ENCODE measurements around the gene SYTL3. TPM values are rescaled to one million over a fixed set of nuclear protein-coding genes. Genes with fewer than 3 reads are reported as not detected.

Gene SYTL3
- polyA plus RNA-seq, 1 of the 3 experiments (the other 2 are of a cell fraction), result 2.3 TPM

GRCh38 chr6:158714706-158715105 lies 64.9 kb downstream of the SYTL3 start:
- Histone ChIP-seq H2AFZ (ENCODE audit: low read depth) (no peak overlapping the region), H3K79me2 (ENCODE audit: insufficient read depth) (no peaks in the 10 kb centered on the region), H3K27me3 (ENCODE audit: insufficient read depth) (no peaks in the 10 kb centered on the region), H3K36me3 (replicated peaks in 1 of 2; ENCODE audit: control insufficient read depth in 1 of 2, insufficient read depth in 2 of 2, low read length in 1 of 2) (no peaks in the 10 kb centered on the region), H3K4me3 (ENCODE audit: low read depth in 2 of 2, low read length in 1 of 2) (no peak overlapping the region), H3K4me1 (ENCODE audit: control insufficient read depth in 1 of 2, insufficient read depth in 2 of 2, low read depth in 1 of 2, low read length in 1 of 2) (peaks cover 0 to 2% of the 10 kb centered on the region in 2 experiments; a peak in 1 of 4 replicates), H3K9me3 (no peaks in the 10 kb centered on the region), H3K9ac (no peak overlapping the region), H3F3A (replicated peaks; ENCODE audit: insufficient read depth) (no peaks in the 10 kb centered on the region), H3K4me2 (no peak overlapping the region), H4K20me1 (ENCODE audit: insufficient read depth) (no peaks in the 10 kb centered on the region), H3K27ac (ENCODE audit: low read depth in 2 of 2, low read length in 1 of 2) (no peak overlapping the region), H3K9me2 (no peaks in the 10 kb centered on the region)
- ChIA-PET CTCF (interaction anchor here (0.9 to 2.4 kb wide), 5 partner anchors 8 to 494 kb away, joined by 3 to 15 read pairs (median 5); no protein-coding TSS in a partner anchor), POLR2A (no interaction called here)
- no peak for DNase-seq
- WGBS (ENCODE audit: low lambda C conversion rate), result 90% methylated on average over 8 of the region's 8 CpGs
- TF ChIP-seq PBX3 (IDR thresholded peaks at IDR 0.05) (no peak), ELF1 (IDR thresholded peaks at IDR 0.05) (no peak), NFIC (IDR thresholded peaks at IDR 0.05; ENCODE audit: borderline replicate concordance) (no peak), YY1 (IDR thresholded peaks at IDR 0.05; ENCODE audit: low read depth) (no peak), RFX5 (IDR thresholded peaks at IDR 0.05; ENCODE audit: low read length) (no peak), FOSL2 (IDR thresholded peaks at IDR 0.05; ENCODE audit: borderline replicate concordance, low read depth) (no peak), POLR2AphosphoS5 (IDR thresholded peaks at IDR 0.05; ENCODE audit: low read depth, low read length) (no peak)

- ChIA-PET CTCF (interaction anchor here (0.9 to 2.4 kb wide), 6 partner anchors 9 to 495 kb away, joined by 3 to 15 read pairs (median 4); no protein-coding TSS in a partner anchor), POLR2A (no interaction called here)
- Histone ChIP-seq H3F3A (replicated peaks; ENCODE audit: insufficient read depth) (no peaks in the 10 kb centered on the region), H3K27me3 (ENCODE audit: insufficient read depth) (no peaks in the 10 kb centered on the region), H3K9me3 (no peaks in the 10 kb centered on the region), H3K36me3 (replicated peaks in 1 of 2; ENCODE audit: control insufficient read depth in 1 of 2, insufficient read depth in 2 of 2, low read length in 1 of 2) (no peaks in the 10 kb centered on the region), H3K4me2 (no peak overlapping the region), H3K9ac (no peak overlapping the region), H2AFZ (ENCODE audit: low read depth) (no peak overlapping the region), H3K79me2 (ENCODE audit: insufficient read depth) (no peaks in the 10 kb centered on the region), H3K9me2 (no peaks in the 10 kb centered on the region), H3K4me1 (ENCODE audit: control insufficient read depth in 1 of 2, insufficient read depth in 2 of 2, low read depth in 1 of 2, low read length in 1 of 2) (peaks cover 2 to 4% of the 10 kb centered on the region in 2 experiments; a peak in 2 of 4 replicates), H4K20me1 (ENCODE audit: insufficient read depth) (no peaks in the 10 kb centered on the region), H3K27ac (ENCODE audit: low read depth in 2 of 2, low read length in 1 of 2) (no peak overlapping the region), H3K4me3 (ENCODE audit: low read depth in 2 of 2, low read length in 1 of 2) (no peak overlapping the region)
- WGBS (ENCODE audit: low lambda C conversion rate), result 90% methylated on average over 12 of the region's 16 CpGs
- TF ChIP-seq RFX5 (IDR thresholded peaks at IDR 0.05; ENCODE audit: low read length) (no peak), GATA2 (CRISPR knock-in tag; IDR thresholded peaks at IDR 0.05) (no peak), MEF2A (IDR thresholded peaks at IDR 0.05; ENCODE audit: borderline replicate concordance, low read depth) (no peak), EP300 (IDR thresholded peaks at IDR 0.05; ENCODE audit: borderline replicate concordance in 1 of 2, low read depth in 1 of 2, low read length in 1 of 2) (no peak), FOXM1 (IDR thresholded peaks at IDR 0.05; ENCODE audit: low read depth) (no peak), MAX (IDR thresholded peaks at IDR 0.05; ENCODE audit: low read depth) (no peak), RXRA (IDR thresholded peaks at IDR 0.05; ENCODE audit: borderline replicate concordance, low read depth) (no peak)
- no peak for DNase-seq
Measured at GRCh38 chr6:158715330-158716311, 65.8 kb downstream of the SYTL3 start.
